Keratinocyte (primary cell): ENCODE data around the gene CTIF.

ENCODE experiments used
- CTCF ChIP-seq, 3 experiments: IDR thresholded peaks in 1 of 3; conservative IDR thresholded peaks in 1 of 3; optimal IDR thresholded peaks in 1 of 3; 2 replicates in 2 of 3; 3 replicates in 1 of 3; pipeline versions ENCODE3 to v1.5.1; 2011; ENCODE audit warnings: low read length in 3 of 3, mild to moderate bottlenecking in 3 of 3, moderate library complexity in 2 of 3, control low read depth in 1 of 3, inconsistent platforms in 1 of 3; ENCODE audit not compliant: insufficient read depth in 2 of 3; ENCODE audit errors: extremely low read depth in 1 of 3
- EZH2 ChIP-seq: IDR thresholded peaks from one replicate; pipeline ENCODE4 v1.6.1; 2012; ENCODE audit warnings: inconsistent platforms, mild to moderate bottlenecking, low read length, moderate library complexity

DNA sequence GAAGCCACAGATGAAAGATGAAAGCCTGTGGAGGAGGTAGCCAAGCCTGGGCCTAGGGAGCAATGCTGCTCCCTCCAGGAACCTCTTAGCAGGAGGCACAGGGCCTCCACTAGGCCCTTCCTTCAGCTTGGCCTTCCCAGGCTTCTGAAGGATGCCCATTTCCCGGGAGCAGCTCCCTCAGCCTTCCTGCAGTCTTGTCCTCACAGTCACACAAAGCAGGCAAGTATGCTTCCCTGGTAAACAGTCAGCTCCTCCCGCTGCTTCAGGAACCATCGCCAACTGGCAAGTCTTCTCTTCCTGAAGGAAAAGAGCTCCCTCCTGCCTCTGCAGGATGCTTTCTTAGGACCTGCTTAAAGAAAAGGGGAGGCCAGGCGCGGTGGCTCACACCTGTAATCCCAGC, 358.7 kb downstream of the CTIF start:
- TF ChIP-seq CTCF (optimal IDR thresholded peaks at IDR 0.05 in 1 of 3, IDR thresholded peaks at IDR 0.05 in 1 of 3, conservative IDR thresholded peaks at IDR 0.05 in 1 of 3; ENCODE audit: extremely low read depth in 1 of 3, insufficient read depth in 2 of 3, low read length in 3 of 3): no peak
- TF ChIP-seq EZH2: no peak
